OCI-LY1 (cell line): ENCODE measurements around the gene RSBN1L.
A peak's percentile ranks its signal among the peaks of the same experiment; 100 is the strongest.
"Not testable (repeated sequence)": the region's sequence is repeated elsewhere in the genome, so short reads cannot be mapped to it uniquely, and the experiment has no call there.

Source experiments
- H2AFZ ChIP-seq: fragments of 200-600 bp; sonication (generic), shearing (Covaris generic); 2 replicates; pipeline ENCODE4 v1.6.0; 2014; ENCODE audit warnings: antibody characterized with exemption, mild to moderate bottlenecking, low read length
- H3F3A ChIP-seq: fragments of 200-600 bp; sonication (generic), shearing (Covaris generic); 2 replicates; pipeline ENCODE4 v1.6.0; 2014; ENCODE audit warnings: mild to moderate bottlenecking, antibody characterized with exemption, low read length, moderate library complexity; ENCODE audit not compliant: insufficient read depth
- H3K27ac ChIP-seq: fragments of 200-600 bp; sonication (generic); 2 replicates; pipeline ENCODE4 v1.5.1; 2014; ENCODE audit warnings: low read length, mixed run types, mild to moderate bottlenecking, low read depth; ENCODE audit not compliant: poor library complexity, severe bottlenecking
- H3K27me3 ChIP-seq: fragments of 200-600 bp; sonication (generic); 2 replicates; pipeline ENCODE4 v1.6.0; 2014; ENCODE audit warnings: antibody characterized with exemption, mild to moderate bottlenecking, low read length, moderate library complexity; ENCODE audit not compliant: insufficient read depth
- H3K36me3 ChIP-seq: fragments of 200-600 bp; sonication (generic); 2 replicates; pipeline ENCODE4 v1.6.1; 2014; ENCODE audit warnings: mild to moderate bottlenecking, antibody characterized with exemption, low read length, moderate library complexity, mixed read lengths; ENCODE audit not compliant: insufficient read depth
- H3K4me1 ChIP-seq: fragments of 200-600 bp; sonication (generic); 2 replicates; pipeline ENCODE4 v1.5.1; 2014; ENCODE audit warnings: mild to moderate bottlenecking, low read length, moderate library complexity; ENCODE audit not compliant: insufficient read depth, severe bottlenecking
- H3K4me2 ChIP-seq: fragments of 200-600 bp; sonication (generic), shearing (Covaris generic); 2 replicates; pipeline ENCODE4 v1.6.1; 2014; ENCODE audit warnings: low read length
- H3K4me3 ChIP-seq: fragments of 200-600 bp; sonication (generic); 2 replicates; pipeline ENCODE4 v1.5.1; 2014; ENCODE audit warnings: low read length, low read depth, mild to moderate bottlenecking, mixed read lengths; ENCODE audit not compliant: poor library complexity, severe bottlenecking
- H3K79me2 ChIP-seq: fragments of 200-600 bp; shearing (Covaris generic); 2 replicates; pipeline ENCODE4 v1.6.1; 2016; ENCODE audit warnings: mixed run types, low read length, mixed read lengths; ENCODE audit not compliant: insufficient read depth
- H3K9ac ChIP-seq: fragments of 200-600 bp; sonication (generic), shearing (Covaris generic); 2 replicates; pipeline ENCODE4 v1.6.1; 2014; ENCODE audit warnings: mild to moderate bottlenecking, low read length, mixed read lengths
- H3K9me2 ChIP-seq: fragments of 200-600 bp; sonication (generic), shearing (Covaris generic); 2 replicates; pipeline ENCODE4 v1.6.1; 2014; ENCODE audit warnings: low read depth, mild to moderate bottlenecking, low read length, mixed read lengths
- H3K9me3 ChIP-seq: fragments of 200-600 bp; shearing (Covaris generic); 2 replicates; pipeline ENCODE4 v1.6.1; 2014; ENCODE audit warnings: low read length, mixed read lengths
- H4K20me1 ChIP-seq: fragments of 200-600 bp; sonication (generic), shearing (Covaris generic); 2 replicates; pipeline ENCODE4 v1.6.0; 2016; ENCODE audit warnings: mild to moderate bottlenecking, low read length; ENCODE audit not compliant: insufficient read depth
- CTCF ChIP-seq: fragments of 200-600 bp; sonication (generic), shearing (Covaris generic); IDR thresholded peaks from 2 replicates; pipeline ENCODE4 v1.5.1; 2017; ENCODE audit warnings: mild to moderate bottlenecking, antibody characterized with exemption, low read length, moderate library complexity, mixed read lengths
- EZH2 ChIP-seq: fragments of 200-600 bp; sonication (generic), shearing (Covaris generic); IDR thresholded peaks from 2 replicates; pipeline ENCODE4 v1.8.0; 2017; ENCODE audit warnings: borderline replicate concordance, mixed run types, mild to moderate bottlenecking, antibody characterized with exemption, low read length, moderate library complexity, mixed read lengths

The RSBN1L gene

GRCh38 chr7:77651575-77652162, 44.6 kb upstream of the RSBN1L start:
- H2AFZ ChIP-seq, result peak overlapping the region; percentile 16; the same call in 1 of the 2 replicates

GRCh38 chr7:77652826-77653225, 43.4 kb upstream of the RSBN1L start:
- not testable (repeated sequence) for H3K9me2 ChIP-seq, H3K27me3 ChIP-seq, H3K9ac ChIP-seq, H3K9me3 ChIP-seq, H2AFZ ChIP-seq, H3K36me3 ChIP-seq, H3K4me1 ChIP-seq, H3F3A ChIP-seq, H3K27ac ChIP-seq, H3K4me3 ChIP-seq, H3K79me2 ChIP-seq, H3K4me2 ChIP-seq, H4K20me1 ChIP-seq

More at GRCh38 chr7:77651575-77652162, 44.6 kb upstream of the RSBN1L start:
- Histone ChIP-seq H3K36me3 (no peaks in the 10 kb centered on the region), H3K4me1 (no peaks in the 10 kb centered on the region), H3K27ac (no peak overlapping the region), H3K4me2 (no peak overlapping the region), H4K20me1 (no peaks in the 10 kb centered on the region), H3K9me2 (no peaks in the 10 kb centered on the region), H3F3A (no peaks in the 10 kb centered on the region), H3K9ac (no peak overlapping the region), H3K4me3 (no peak overlapping the region), H3K9me3 (no peaks in the 10 kb centered on the region), H3K27me3 (no peaks in the 10 kb centered on the region), H3K79me2 (no peaks in the 10 kb centered on the region)
- TF ChIP-seq CTCF, result peak; percentile 91
- TF ChIP-seq EZH2, result no peak

- Histone ChIP-seq H3K9ac (no peak overlapping the region), H3K9me3 (no peaks in the 10 kb centered on the region), H3K4me2 (no peak overlapping the region), H3K79me2 (no peaks in the 10 kb centered on the region), H3F3A (no peaks in the 10 kb centered on the region), H4K20me1 (no peaks in the 10 kb centered on the region), H3K27ac (no peak overlapping the region), H3K4me3 (no peak overlapping the region), H3K36me3 (no peaks in the 10 kb centered on the region), H3K9me2 (no peaks in the 10 kb centered on the region), H3K27me3 (no peaks in the 10 kb centered on the region), H3K4me1 (no peaks in the 10 kb centered on the region), H2AFZ (no peak overlapping the region)
- TF ChIP-seq EZH2, result no peak
- no peak for TF ChIP-seq CTCF
These were observed 42.7 kb upstream of the RSBN1L start for GRCh38 chr7:77653572-77653971.

- H3K9me2 ChIP-seq, result no peaks in the 10 kb centered on the region
- no peak overlapping the region for H3K9ac ChIP-seq
- no peaks in the 10 kb centered on the region for H3K4me1 ChIP-seq
- H2AFZ ChIP-seq, result no peak overlapping the region
- H3K4me2 ChIP-seq, result no peak overlapping the region
- no peaks in the 10 kb centered on the region for H3F3A ChIP-seq
- H3K79me2 ChIP-seq, result no peaks in the 10 kb centered on the region
- no peaks in the 10 kb centered on the region for H3K36me3 ChIP-seq
- no peaks in the 10 kb centered on the region for H3K9me3 ChIP-seq
- H3K27me3 ChIP-seq, result no peaks in the 10 kb centered on the region
- H4K20me1 ChIP-seq, result no peaks in the 10 kb centered on the region
- no peak overlapping the region for H3K4me3 ChIP-seq
- no peak overlapping the region for H3K27ac ChIP-seq
- TF ChIP-seq CTCF (no peak), EZH2 (no peak)
These were observed 40.9 kb upstream of the RSBN1L start for GRCh38 chr7:77655356-77655755.
